Mesothelial cell of epicardium (in vitro differentiated cells): ENCODE measurements around the gene LYRM4. TPM values are rescaled to one million over a fixed set of nuclear protein-coding genes. Genes with fewer than 3 reads are reported as not detected.

Experiments used
- DNase-seq, 2 experiments: peaks; one replicate each; pipeline ENCODE4 v3.0.0; 2021; ENCODE audit warnings: low spot score in 2 of 2; ENCODE audit not compliant: unreplicated experiment in 2 of 2
- H3K27ac Mint-ChIP-seq: 2 replicates; pipeline ENCODE4 v1.8.0; 2021; ENCODE audit warnings: mixed read lengths
- H3K27me3 Mint-ChIP-seq: 2 replicates; pipeline ENCODE4 v1.8.0; 2021; ENCODE audit warnings: low read depth, mixed read lengths
- H3K36me3 Mint-ChIP-seq: 2 replicates; pipeline ENCODE4 v1.8.0; 2021; ENCODE audit warnings: mixed read lengths
- H3K4me1 Mint-ChIP-seq: 2 replicates; pipeline ENCODE4 v1.8.0; 2021; ENCODE audit warnings: mixed read lengths
- H3K4me3 Mint-ChIP-seq: 2 replicates; pipeline ENCODE4 v1.8.0; 2021; ENCODE audit warnings: mild to moderate bottlenecking, moderate library complexity, mixed read lengths
- H3K9me3 Mint-ChIP-seq: 2 replicates; pipeline ENCODE4 v1.8.0; 2021; ENCODE audit warnings: mixed read lengths
- CTCF ChIP-seq: fragments of 200-600 bp; sonication (generic); IDR thresholded peaks from one replicate; pipeline ENCODE4 v1.5.0; 2021; ENCODE audit warnings: antibody characterized with exemption; ENCODE audit not compliant: unreplicated experiment
- total RNA-seq: library from RNA; stranded (reverse); gene quantifications from 3 replicates; pipeline ENCODE4 v1.2.1, GENCODE V29; 2021

LYRM4 gene
- total RNA-seq, 1 donor from 2014 or later, result 35.5 TPM

DNA sequence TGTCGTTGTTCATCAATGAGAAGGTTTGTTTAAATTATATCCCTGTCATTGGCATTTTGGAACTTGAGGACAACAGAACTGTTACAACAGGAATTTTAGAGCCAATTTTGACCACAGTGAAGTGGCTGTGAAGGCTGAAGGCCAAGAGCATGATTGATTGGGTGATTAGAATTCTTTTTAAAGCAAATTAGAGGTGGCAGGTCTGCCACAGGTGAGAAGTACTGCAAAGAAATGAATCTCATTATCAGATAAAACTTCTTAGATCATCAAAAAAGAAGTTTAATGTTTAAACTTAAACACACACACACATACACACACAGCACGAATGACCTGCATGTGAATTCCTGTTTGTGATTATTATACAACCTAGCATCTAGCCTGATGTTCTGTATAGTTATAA, 32.9 kb upstream of the LYRM4 start:
- no peak for DNase-seq
- Mint-ChIP-seq H3K27ac (no peak overlapping the region), H3K27me3 (no peaks in the 10 kb centered on the region), H3K4me1 (peaks cover 14% of the 10 kb centered on the region), H3K36me3 (peaks cover 5% of the 10 kb centered on the region), H3K4me3 (no peak overlapping the region), H3K9me3 (no peaks in the 10 kb centered on the region)
- no peak for TF ChIP-seq CTCF

GRCh38 chr6:5292154-5292553, 31.4 kb upstream of the LYRM4 start:
- H3K27me3 Mint-ChIP-seq, result no peaks in the 10 kb centered on the region
- peaks cover 5% of the 10 kb centered on the region for H3K36me3 Mint-ChIP-seq
- no peak for DNase-seq
- H3K9me3 Mint-ChIP-seq, result no peaks in the 10 kb centered on the region
- TF ChIP-seq CTCF, result no peak
- peaks cover 14% of the 10 kb centered on the region for H3K4me1 Mint-ChIP-seq
- no peak overlapping the region for H3K4me3 Mint-ChIP-seq
- no peak overlapping the region for H3K27ac Mint-ChIP-seq

GRCh38 chr6:5290500-5290899, 29.8 kb upstream of the LYRM4 start:
- TF ChIP-seq CTCF, result no peak
- H3K36me3 Mint-ChIP-seq, result no peaks in the 10 kb centered on the region
- no peaks in the 10 kb centered on the region for H3K27me3 Mint-ChIP-seq
- H3K4me3 Mint-ChIP-seq, result no peak overlapping the region
- no peaks in the 10 kb centered on the region for H3K9me3 Mint-ChIP-seq
- no peak for DNase-seq
- no peak overlapping the region for H3K27ac Mint-ChIP-seq
- peaks cover 8% of the 10 kb centered on the region for H3K4me1 Mint-ChIP-seq

- TF ChIP-seq CTCF, result no peak
- H3K36me3 Mint-ChIP-seq, result no peaks in the 10 kb centered on the region
- peaks cover 5% of the 10 kb centered on the region for H3K4me1 Mint-ChIP-seq
- DNase-seq, result no peak
- no peaks in the 10 kb centered on the region for H3K9me3 Mint-ChIP-seq
- no peak overlapping the region for H3K4me3 Mint-ChIP-seq
- no peaks in the 10 kb centered on the region for H3K27me3 Mint-ChIP-seq
- no peak overlapping the region for H3K27ac Mint-ChIP-seq
Measured at GRCh38 chr6:5290097-5290496, 29.3 kb upstream of the LYRM4 start.

GRCh38 chr6:5287966-5288297, 27.2 kb upstream of the LYRM4 start:
- no peak for TF ChIP-seq CTCF
- no peaks in the 10 kb centered on the region for H3K9me3 Mint-ChIP-seq
- H3K27me3 Mint-ChIP-seq, result no peaks in the 10 kb centered on the region
- no peak for DNase-seq
- H3K27ac Mint-ChIP-seq, result no peak overlapping the region
- no peaks in the 10 kb centered on the region for H3K4me1 Mint-ChIP-seq
- no peak overlapping the region for H3K4me3 Mint-ChIP-seq
- H3K36me3 Mint-ChIP-seq, result no peaks in the 10 kb centered on the region

DNA sequence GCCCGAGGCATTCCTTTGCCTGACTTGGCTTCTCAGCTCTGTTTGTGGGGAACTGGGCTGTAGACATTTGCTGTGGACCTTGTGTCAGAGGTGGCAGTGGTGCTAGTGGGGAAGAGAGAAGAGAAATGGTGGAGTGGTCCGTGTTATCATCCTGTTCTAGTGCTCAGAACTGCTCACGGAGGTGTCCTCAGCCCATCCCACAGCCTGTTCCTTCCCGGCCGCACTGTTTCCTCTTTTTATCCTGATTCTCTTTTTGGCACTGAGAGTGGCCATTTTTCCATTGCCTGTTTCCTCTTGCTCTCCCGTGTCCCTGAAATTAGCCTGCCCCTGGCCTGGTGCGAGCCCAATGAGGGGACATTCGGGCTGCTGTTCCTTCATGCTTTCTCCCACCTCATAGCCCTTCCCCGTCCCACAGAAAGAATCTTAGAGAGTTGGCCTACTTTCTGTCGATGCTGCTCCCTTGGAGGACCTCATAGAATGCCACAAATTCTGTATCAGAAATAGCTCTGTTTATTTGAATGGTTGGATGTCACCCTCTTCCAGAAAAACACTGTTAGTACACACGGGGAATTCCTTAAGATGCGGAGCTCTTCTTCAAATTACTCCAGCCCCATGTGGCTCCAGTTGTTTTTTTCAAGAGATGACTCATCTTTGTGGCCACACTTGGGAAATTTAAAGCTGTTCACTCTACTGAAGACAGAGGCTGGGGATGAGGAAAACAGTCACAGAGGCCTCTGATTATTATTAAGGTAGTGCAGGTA, 26.6 kb upstream of the LYRM4 start:
- no peak for TF ChIP-seq CTCF
- Mint-ChIP-seq H3K9me3 (no peaks in the 10 kb centered on the region), H3K4me1 (no peaks in the 10 kb centered on the region), H3K27me3 (no peaks in the 10 kb centered on the region), H3K27ac (no peak overlapping the region), H3K36me3 (no peaks in the 10 kb centered on the region), H3K4me3 (no peak overlapping the region)
- DNase-seq, result no peak
